GM21526 (cell line): Measurements from ENCODE around the gene DTWD2.
"Not testable (repeated sequence)": the region's sequence is repeated elsewhere in the genome, so short reads cannot be mapped to it uniquely, and the experiment has no call there.

Source experiments
- ATAC-seq: cut with Tn5 transposase; IDR thresholded peaks from one replicate; pipeline ENCODE4 v1.9.1; 2021; ENCODE audit warnings: moderate library complexity; ENCODE audit not compliant: unreplicated experiment, low FRiP score

The DTWD2 gene

DNA sequence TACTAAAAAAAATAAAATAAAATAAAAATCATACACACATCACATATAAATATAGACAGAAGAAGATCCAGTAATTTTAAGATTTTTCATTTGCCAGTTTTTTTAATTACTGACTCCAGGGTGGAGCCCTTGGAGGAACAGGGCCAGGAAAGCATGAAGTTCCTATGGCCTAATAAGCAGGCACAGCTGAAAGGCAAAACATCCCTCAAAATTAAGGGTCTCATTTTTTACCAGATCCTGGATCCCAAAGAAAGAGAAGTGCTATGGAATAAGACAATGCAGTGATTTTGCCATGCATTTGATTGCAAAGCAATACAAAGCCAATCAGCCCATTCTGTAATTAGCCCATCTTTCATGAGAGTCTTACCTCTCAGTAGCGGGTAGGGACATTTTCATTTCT lies 11.3 kb upstream of the DTWD2 start:
- no peak for ATAC-seq

GRCh38 chr5:118998861-118999260 lies 10.5 kb upstream of the DTWD2 start:
- not testable (repeated sequence) for ATAC-seq

DNA sequence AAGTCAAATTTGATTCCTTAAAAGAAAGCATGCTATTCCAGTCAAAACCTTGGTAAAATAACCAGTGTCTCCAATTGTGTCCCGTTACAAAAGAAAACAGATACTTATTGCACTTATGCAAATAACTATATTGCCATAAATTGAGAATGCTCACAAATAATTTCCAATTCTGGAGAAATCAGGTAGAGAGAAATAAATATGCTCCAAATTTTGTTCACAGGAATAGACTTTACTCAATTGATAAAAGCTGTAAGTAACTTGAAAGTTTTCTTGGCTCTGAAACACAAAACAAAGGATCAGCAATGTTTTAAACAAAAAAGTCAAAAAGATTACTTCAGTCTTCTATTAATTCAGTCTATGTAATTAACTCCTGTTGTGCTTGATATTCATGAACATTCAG lies 7.8 kb upstream of the DTWD2 start:
- no peak for ATAC-seq

DNA sequence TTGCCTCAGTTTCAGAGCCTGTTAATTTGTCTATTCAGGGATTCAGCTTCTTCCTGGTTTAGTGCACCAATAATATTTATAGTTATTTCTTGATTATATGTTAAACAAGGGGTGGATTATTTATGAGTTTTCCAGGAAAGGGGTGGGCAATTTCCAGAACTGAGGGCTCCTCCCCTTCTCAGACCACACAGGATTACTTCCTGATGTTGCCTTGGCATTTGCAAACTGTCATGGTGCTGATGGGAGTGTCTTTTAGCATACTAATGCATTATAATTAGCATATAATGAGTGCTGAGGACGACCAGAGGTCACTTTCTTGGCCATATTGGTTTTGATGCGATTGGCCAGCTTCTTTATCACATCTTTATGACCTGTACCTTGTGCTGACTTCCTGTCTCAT lies 6.2 kb upstream of the DTWD2 start:
- no peak for ATAC-seq

GRCh38 chr5:118993118-118993517 lies 4.8 kb upstream of the DTWD2 start:
- not testable (repeated sequence) for ATAC-seq

DNA sequence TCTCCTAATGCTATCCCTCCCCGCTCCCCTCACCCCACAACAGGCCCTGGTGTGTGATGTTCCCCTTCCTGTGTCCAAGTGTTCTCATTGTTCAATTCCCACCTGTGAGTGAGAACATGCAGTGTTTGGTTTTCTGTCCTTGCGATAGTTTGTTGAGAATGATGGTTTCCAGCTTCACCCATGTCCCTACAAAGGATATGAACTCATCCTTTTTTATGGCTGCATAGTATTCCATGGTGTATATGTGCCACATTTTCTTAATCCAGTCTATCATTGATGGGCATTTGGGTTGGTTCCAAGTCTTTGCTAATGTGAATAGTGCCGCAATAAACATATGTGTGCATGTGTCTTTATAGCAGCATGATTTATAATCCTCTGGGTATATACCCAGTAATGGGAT lies 3.7 kb upstream of the DTWD2 start:
- not testable (repeated sequence) for ATAC-seq

GRCh38 chr5:118990582-118990981 lies 2.2 kb upstream of the DTWD2 start:
- ATAC-seq, result no peak

GRCh38 chr5:118989816-118990215 lies 1.5 kb upstream of the DTWD2 start:
- no peak for ATAC-seq

DNA sequence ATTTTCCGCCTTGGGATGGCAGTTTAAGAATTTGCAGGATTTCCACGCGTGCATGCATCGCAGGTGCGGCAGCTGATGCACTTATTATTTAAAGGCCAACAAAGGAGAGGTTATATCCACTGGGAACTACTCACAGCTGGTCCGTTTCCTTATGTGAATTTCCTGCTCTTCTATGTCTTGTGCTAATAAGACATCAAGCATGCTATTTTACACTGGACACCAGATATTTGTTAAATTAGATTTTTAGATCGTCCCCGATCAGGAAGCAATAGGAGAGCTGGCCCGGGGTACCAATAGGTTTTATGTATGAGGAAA lies 476 bp upstream of the DTWD2 start:
- ATAC-seq, result no peak

GRCh38 chr5:118984602-118985001 lies 3.7 kb downstream of the DTWD2 start:
- no peak for ATAC-seq

GRCh38 chr5:118981783-118982182 lies 6.6 kb downstream of the DTWD2 start:
- no peak for ATAC-seq

- no peak for ATAC-seq
Observed at GRCh38 chr5:118980438-118980837, 7.9 kb downstream of the DTWD2 start.

- ATAC-seq, result no peak
Observed at GRCh38 chr5:118980017-118980416, 8.3 kb downstream of the DTWD2 start.

- ATAC-seq, result not testable (repeated sequence)
Observed at GRCh38 chr5:118973779-118974445, 14.4 kb downstream of the DTWD2 start.

GRCh38 chr5:118968925-118969375 lies 19.4 kb downstream of the DTWD2 start:
- no peak for ATAC-seq

DNA sequence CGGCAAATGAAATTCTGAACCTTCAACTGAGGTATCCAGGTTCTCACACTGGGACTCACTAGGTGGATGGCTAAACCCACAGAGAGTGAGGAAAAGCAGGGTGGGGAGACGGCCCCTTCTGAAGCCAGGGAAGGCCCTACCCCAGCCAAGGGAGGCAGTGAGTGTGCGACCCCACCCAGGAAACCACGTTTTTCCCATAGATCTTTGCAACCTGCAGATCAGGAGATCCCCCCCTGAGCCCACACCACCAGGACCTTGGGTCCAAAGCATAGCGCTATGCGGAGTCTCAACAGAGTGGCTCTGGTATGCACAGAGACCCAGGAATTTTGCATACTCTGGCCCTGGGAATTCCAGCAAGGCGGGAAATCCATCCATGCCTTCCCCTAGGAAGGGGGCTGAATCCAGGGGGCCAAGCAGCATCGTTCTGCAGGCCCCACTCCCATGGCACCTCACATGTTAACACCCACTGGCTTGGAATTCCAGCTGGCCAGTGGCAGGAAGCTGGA lies 19.9 kb downstream of the DTWD2 start:
- ATAC-seq, result no peak

- ATAC-seq, result no peak
Observed at GRCh38 chr5:118967059-118967508, 21.3 kb downstream of the DTWD2 start.

GRCh38 chr5:118965890-118966289 lies 22.5 kb downstream of the DTWD2 start:
- ATAC-seq, result no peak

DNA sequence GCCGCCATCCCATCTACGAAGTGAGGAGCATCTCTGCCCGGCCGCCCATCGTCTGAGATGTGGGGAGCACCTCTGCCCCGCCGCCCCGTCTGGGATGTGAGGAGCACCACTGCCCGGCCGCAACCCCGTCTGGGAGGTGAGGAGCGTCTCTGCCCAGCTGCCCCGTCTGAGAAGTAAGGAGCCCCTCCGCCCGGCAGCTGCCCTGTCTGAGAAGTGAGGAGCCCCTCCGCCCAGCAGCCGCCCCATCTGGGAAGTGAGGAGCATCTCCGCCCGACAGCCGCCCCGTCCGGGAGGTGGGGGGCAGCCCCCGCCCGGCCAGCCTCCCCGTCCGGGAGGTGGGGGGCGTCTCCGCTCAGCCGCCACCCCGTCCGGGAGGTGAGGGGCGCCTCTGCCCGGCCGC lies 23.4 kb downstream of the DTWD2 start:
- ATAC-seq, result not testable (repeated sequence)

GRCh38 chr5:118964388-118964787 lies 24.0 kb downstream of the DTWD2 start:
- not testable (repeated sequence) for ATAC-seq

DNA sequence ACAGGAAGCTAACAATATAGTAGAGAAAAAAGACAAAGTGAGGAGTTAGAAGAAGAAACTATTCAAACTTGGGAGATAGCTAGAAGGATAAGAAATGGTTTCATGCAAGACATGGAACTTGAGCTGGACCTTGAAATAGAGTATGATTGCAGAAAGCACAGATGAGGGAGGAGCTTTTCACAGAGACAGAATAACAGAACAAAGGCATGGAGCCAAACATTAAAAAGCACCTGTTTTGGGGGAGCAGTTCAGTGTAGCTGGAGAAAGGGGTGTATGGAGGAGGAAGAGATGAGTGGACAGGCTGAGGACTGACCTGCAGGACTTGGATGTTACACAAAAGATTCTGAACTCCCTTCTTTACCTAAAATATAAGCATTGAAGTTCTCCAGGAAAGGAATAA lies 25.2 kb downstream of the DTWD2 start:
- ATAC-seq, result no peak

DNA sequence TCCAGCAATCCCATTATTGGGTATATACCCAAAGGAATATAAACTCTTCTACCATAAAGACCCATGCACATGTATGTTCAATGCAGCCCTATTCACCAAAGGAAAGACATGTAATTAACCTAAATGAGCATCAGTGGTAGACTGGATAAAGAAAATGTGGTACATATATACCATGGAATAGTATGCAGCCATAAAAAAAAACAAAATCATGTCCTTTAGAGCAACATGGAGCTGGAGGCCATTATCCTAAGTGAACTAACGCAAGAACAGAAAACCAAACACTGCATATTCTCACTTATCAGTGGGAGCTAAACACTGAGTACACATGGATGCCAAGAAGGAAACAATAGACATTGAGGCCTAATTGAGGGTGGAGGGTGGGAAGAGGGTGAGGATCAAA lies 27.8 kb downstream of the DTWD2 start:
- no peak for ATAC-seq

DNA sequence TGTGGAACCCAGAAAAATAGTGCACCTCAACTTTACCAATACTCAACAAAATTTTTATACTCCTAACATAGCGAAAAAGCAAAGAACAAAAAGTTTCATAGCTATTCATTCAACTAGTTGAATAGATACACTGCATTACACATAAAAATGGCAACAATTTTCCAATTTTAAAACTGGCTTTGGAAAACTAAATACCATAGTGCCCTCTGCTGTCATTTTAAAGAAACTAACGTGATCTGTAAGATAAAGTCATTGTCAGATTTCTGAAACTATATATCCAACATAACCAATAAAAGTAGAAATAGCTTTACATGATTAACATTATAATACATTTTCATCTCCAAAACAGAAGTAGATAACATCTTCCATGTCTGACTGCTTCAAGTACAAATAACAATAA lies 31.6 kb downstream of the DTWD2 start:
- ATAC-seq, result no peak
